ENCODE results near the gene WDR82. TPM values are rescaled to one million over a fixed set of nuclear protein-coding genes. Genes with fewer than 3 reads are reported as not detected.

Gene WDR82
- total RNA-seq, 4 donors from 2014 or later: 66.4 to 76.4 (median 72.2) TPM

GRCh38 chr3:52308308-52308707, 29.9 kb upstream of the WDR82 start:
- no peak overlapping the region for H3K4me3 ChIP-seq (replicated peaks in 1 of 3)
- 62 to 75% methylated on average over 1 of the region's 1 CpG for WGBS, 2 donors

DNA sequence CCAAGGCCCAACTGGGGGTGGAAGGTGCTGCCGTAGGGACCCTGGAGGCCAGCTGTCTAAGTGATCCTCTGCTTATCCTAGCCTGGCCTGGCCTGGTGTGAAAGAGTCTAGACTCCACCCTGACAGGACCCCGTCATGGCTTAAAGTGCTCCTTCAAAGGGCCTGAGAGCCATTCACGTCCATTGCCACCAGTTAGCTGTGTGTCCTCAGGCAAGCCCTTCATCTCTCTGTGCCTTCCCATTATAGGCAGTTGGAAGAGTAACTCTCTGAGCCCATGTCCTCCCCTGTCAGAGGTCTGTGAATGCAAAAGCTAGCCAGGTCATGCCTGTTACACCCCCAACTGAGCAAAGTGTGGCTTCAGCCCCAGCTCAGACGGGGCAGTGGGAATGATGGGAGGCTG, 28.5 kb upstream of the WDR82 start:
- DNase-seq: no peak
- Histone ChIP-seq H3K9me3 (no peaks in the 10 kb centered on the region), H3K4me1 (no peaks in the 10 kb centered on the region), H3K27ac (no peak overlapping the region), H3K27me3 (no peaks in the 10 kb centered on the region), H3K4me3 (replicated peaks in 1 of 3) (no peak overlapping the region), H3K36me3 (no peaks in the 10 kb centered on the region)
- intact Hi-C loops (cut with DNase I): no loop called here
- TF ChIP-seq CTCF (IDR thresholded peaks at IDR 0.05) (no peak), POLR2A (IDR thresholded peaks at IDR 0.05) (no peak)
- WGBS, 2 donors: 81 to 90% methylated on average over 2 to 4 of the region's 4 CpGs

More at GRCh38 chr3:52308308-52308707, 29.9 kb upstream of the WDR82 start:
- H3K4me1 ChIP-seq: no peaks in the 10 kb centered on the region
- no peak for TF ChIP-seq POLR2A (IDR thresholded peaks at IDR 0.05)
- TF ChIP-seq CTCF (IDR thresholded peaks at IDR 0.05): no peak
- no peak overlapping the region for H3K27ac ChIP-seq
- no peaks in the 10 kb centered on the region for H3K9me3 ChIP-seq
- intact Hi-C loops (cut with DNase I): no loop called here
- H3K27me3 ChIP-seq: no peaks in the 10 kb centered on the region
- no peaks in the 10 kb centered on the region for H3K36me3 ChIP-seq
- DNase-seq: no peak

GRCh38 chr3:52305926-52306325, 27.5 kb upstream of the WDR82 start:
- intact Hi-C loops (cut with DNase I): no loop called here
- Histone ChIP-seq H3K4me3 (replicated peaks in 1 of 3) (no peak overlapping the region), H3K27ac (no peak overlapping the region), H3K9me3 (no peaks in the 10 kb centered on the region), H3K27me3 (no peaks in the 10 kb centered on the region), H3K4me1 (no peaks in the 10 kb centered on the region), H3K36me3 (no peaks in the 10 kb centered on the region)
- TF ChIP-seq POLR2A (IDR thresholded peaks at IDR 0.05) (no peak), CTCF (IDR thresholded peaks at IDR 0.05) (no peak)
- 94 to 96% methylated on average over 5 of the region's 5 CpGs for WGBS, 2 donors
- DNase-seq: no peak

GRCh38 chr3:52303811-52304210, 25.4 kb upstream of the WDR82 start:
- Histone ChIP-seq H3K9me3 (no peaks in the 10 kb centered on the region), H3K27ac (no peak overlapping the region), H3K36me3 (no peaks in the 10 kb centered on the region), H3K27me3 (no peaks in the 10 kb centered on the region), H3K4me1 (peaks cover 2 to 16% of the 10 kb centered on the region in 2 donors), H3K4me3 (replicated peaks in 1 of 3) (no peak overlapping the region)
- no peak for DNase-seq
- intact Hi-C loops (cut with DNase I): no loop called here
- WGBS, 2 donors: 90% methylated on average over 2 of the region's 2 CpGs; no CpG with 5 or more reads in 1 of the 2 donors
- TF ChIP-seq CTCF (IDR thresholded peaks at IDR 0.05): no peak
- no peak for TF ChIP-seq POLR2A (IDR thresholded peaks at IDR 0.05)

- intact Hi-C loops (cut with DNase I): no loop called here
- Histone ChIP-seq H3K27ac (no peak overlapping the region), H3K4me1 (peaks cover 6 to 24% of the 10 kb centered on the region in 2 donors), H3K9me3 (no peaks in the 10 kb centered on the region), H3K27me3 (no peaks in the 10 kb centered on the region), H3K36me3 (no peaks in the 10 kb centered on the region), H3K4me3 (replicated peaks in 1 of 3) (no peak overlapping the region)
- 85 to 92% methylated on average over 12 of the region's 12 CpGs for WGBS, 2 donors
- DNase-seq: no peak
- TF ChIP-seq CTCF (IDR thresholded peaks at IDR 0.05): no peak
- no peak for TF ChIP-seq POLR2A (IDR thresholded peaks at IDR 0.05)
Measured at GRCh38 chr3:52302426-52303145, 24.1 kb upstream of the WDR82 start.
